ENCODE results near the gene EFNA1.

EFNA1 gene

GRCh38 chr1:155124503-155125463, 2.9 kb upstream of the EFNA1 start:
- Histone ChIP-seq H3K9me2 (replicated peaks; ENCODE audit: control insufficient read depth, low read length) (no peaks in the 10 kb centered on the region), H4K20me1 (ENCODE audit: control insufficient read depth, insufficient read depth, low read depth, low read length) (no peaks in the 10 kb centered on the region), H3F3A (ENCODE audit: control insufficient read depth, insufficient read depth) (no peaks in the 10 kb centered on the region), H3K4me1 (ENCODE audit: control insufficient read depth, low read length) (peaks cover 25% of the 10 kb centered on the region), H3K4me2 (ENCODE audit: low read length) (no peak overlapping the region), H3K79me2 (ENCODE audit: control insufficient read depth, low read length) (no peaks in the 10 kb centered on the region), H3K27ac (ENCODE audit: low read depth, low read length) (no peak overlapping the region), H3K36me3 (ENCODE audit: control insufficient read depth, low read length) (no peaks in the 10 kb centered on the region), H3K9me3 (ENCODE audit: control insufficient read depth, insufficient read depth, low read length) (no peaks in the 10 kb centered on the region), H3K4me3 (ENCODE audit: low read length) (no peak overlapping the region), H3K27me3 (ENCODE audit: control insufficient read depth, low read length) (peaks cover 75% of the 10 kb centered on the region)
- no peak for TF ChIP-seq CTCF (IDR thresholded peaks at IDR 0.05; ENCODE audit: low read depth, low read length, poor library complexity, severe bottlenecking)
- TF ChIP-seq EZH2phosphoT487 (IDR thresholded peaks at IDR 0.05; ENCODE audit: borderline replicate concordance, low read length) = no peak

- H3K9me3 ChIP-seq (ENCODE audit: control insufficient read depth, insufficient read depth, low read length) = no peaks in the 10 kb centered on the region
- TF ChIP-seq EZH2phosphoT487 (IDR thresholded peaks at IDR 0.05; ENCODE audit: borderline replicate concordance, low read length) = no peak
- no peak overlapping the region for H3K4me3 ChIP-seq (ENCODE audit: low read length)
- no peak overlapping the region for H3K27ac ChIP-seq (ENCODE audit: low read depth, low read length)
- H3K79me2 ChIP-seq (ENCODE audit: control insufficient read depth, low read length) = no peaks in the 10 kb centered on the region
- no peak overlapping the region for H3K4me2 ChIP-seq (ENCODE audit: low read length)
- H4K20me1 ChIP-seq (ENCODE audit: control insufficient read depth, insufficient read depth, low read depth, low read length) = no peaks in the 10 kb centered on the region
- H3K9me2 ChIP-seq (replicated peaks; ENCODE audit: control insufficient read depth, low read length) = no peaks in the 10 kb centered on the region
- no peaks in the 10 kb centered on the region for H3F3A ChIP-seq (ENCODE audit: control insufficient read depth, insufficient read depth)
- H3K4me1 ChIP-seq (ENCODE audit: control insufficient read depth, low read length) = peaks cover 25% of the 10 kb centered on the region
- H3K36me3 ChIP-seq (ENCODE audit: control insufficient read depth, low read length) = no peaks in the 10 kb centered on the region
- peaks cover 72% of the 10 kb centered on the region for H3K27me3 ChIP-seq (ENCODE audit: control insufficient read depth, low read length)
Measured at GRCh38 chr1:155125511-155125945, 2.1 kb upstream of the EFNA1 start.

- H3K9me3 ChIP-seq (ENCODE audit: control insufficient read depth, insufficient read depth, low read length) = no peaks in the 10 kb centered on the region
- H4K20me1 ChIP-seq (ENCODE audit: control insufficient read depth, insufficient read depth, low read depth, low read length) = no peaks in the 10 kb centered on the region
- peaks cover 70% of the 10 kb centered on the region for H3K27me3 ChIP-seq (ENCODE audit: control insufficient read depth, low read length)
- no peak overlapping the region for H3K27ac ChIP-seq (ENCODE audit: low read depth, low read length)
- no peak overlapping the region; the same call in 1 of the 2 replicates for H3K4me2 ChIP-seq (ENCODE audit: low read length)
- H3K9me2 ChIP-seq (replicated peaks; ENCODE audit: control insufficient read depth, low read length) = no peaks in the 10 kb centered on the region
- H3K4me3 ChIP-seq (ENCODE audit: low read length) = no peak overlapping the region
- peaks cover 25% of the 10 kb centered on the region for H3K4me1 ChIP-seq (ENCODE audit: control insufficient read depth, low read length)
- TF ChIP-seq CTCF (IDR thresholded peaks at IDR 0.05; ENCODE audit: low read depth, low read length, poor library complexity, severe bottlenecking) = no peak
- no peak for TF ChIP-seq EZH2phosphoT487 (IDR thresholded peaks at IDR 0.05; ENCODE audit: borderline replicate concordance, low read length)
- H3K79me2 ChIP-seq (ENCODE audit: control insufficient read depth, low read length) = no peaks in the 10 kb centered on the region
- H3F3A ChIP-seq (ENCODE audit: control insufficient read depth, insufficient read depth) = no peaks in the 10 kb centered on the region
- no peaks in the 10 kb centered on the region for H3K36me3 ChIP-seq (ENCODE audit: control insufficient read depth, low read length)
Measured at GRCh38 chr1:155125946-155126555, 1.6 kb upstream of the EFNA1 start.
